ENCODE results near the gene ORM2. TPM values are rescaled to one million over a fixed set of nuclear protein-coding genes. Genes with fewer than 3 reads are reported as not detected.
"Not testable (repeated sequence)": the region's sequence is repeated elsewhere in the genome, so short reads cannot be mapped to it uniquely, and the experiment has no call there.

ORM2 gene
- total RNA-seq, 2 experiments from 2014 or later, result not detected

GRCh38 chr9:114318416-114318815 lies 11.3 kb upstream of the ORM2 start:
- no peaks in the 10 kb centered on the region for H3K27me3 Mint-ChIP-seq (ENCODE audit: low read depth)
- ATAC-seq, result no peak
- no peaks in the 10 kb centered on the region for H3K36me3 Mint-ChIP-seq (ENCODE audit: low read depth)
- ChIA-PET POLR2A (no interaction called here), CTCF (interaction anchor here (1.5 kb wide), 1 partner anchor 26 kb away, joined by 3 read pairs; no protein-coding TSS in a partner anchor)
- peaks cover 5% of the 10 kb centered on the region for H3K4me1 Mint-ChIP-seq (ENCODE audit: low read depth)
- no peak for DNase-seq
- no peaks in the 10 kb centered on the region for H3K9me3 Mint-ChIP-seq (ENCODE audit: insufficient read depth)
- no peak overlapping the region for H3K27ac Mint-ChIP-seq
- no peak overlapping the region for H3K4me3 Mint-ChIP-seq

- DNase-seq (no peak), ATAC-seq (no peak)
- POLR2A ChIA-PET, result no interaction called here
- Mint-ChIP-seq H3K27ac (no peak overlapping the region), H3K4me3 (no peak overlapping the region), H3K27me3 (ENCODE audit: low read depth) (no peaks in the 10 kb centered on the region), H3K9me3 (ENCODE audit: insufficient read depth) (no peaks in the 10 kb centered on the region), H3K4me1 (ENCODE audit: low read depth) (peaks cover 5% of the 10 kb centered on the region), H3K36me3 (ENCODE audit: low read depth) (no peaks in the 10 kb centered on the region)
- CTCF ChIA-PET, result interaction anchor here (1.5 kb wide), 1 partner anchor 27 kb away, joined by 3 read pairs; no protein-coding TSS in a partner anchor
Measured at GRCh38 chr9:114319147-114319546, 10.5 kb upstream of the ORM2 start.

GRCh38 chr9:114320710-114321109 lies 9.0 kb upstream of the ORM2 start:
- ATAC-seq; H3K9me3 Mint-ChIP-seq (ENCODE audit: insufficient read depth); H3K27me3 Mint-ChIP-seq (ENCODE audit: low read depth); H3K36me3 Mint-ChIP-seq (ENCODE audit: low read depth); H3K27ac Mint-ChIP-seq; POLR2A ChIA-PET; H3K4me1 Mint-ChIP-seq (ENCODE audit: low read depth); DNase-seq; H3K4me3 Mint-ChIP-seq: not testable (repeated sequence)
- CTCF ChIA-PET, result interaction anchor here (0.7 kb wide), 1 partner anchor 131 kb away, joined by 4 read pairs; no protein-coding TSS in a partner anchor

GRCh38 chr9:114321759-114322158 lies 7.9 kb upstream of the ORM2 start:
- no peaks in the 10 kb centered on the region for H3K27me3 Mint-ChIP-seq (ENCODE audit: low read depth)
- no peak overlapping the region for H3K27ac Mint-ChIP-seq
- H3K4me1 Mint-ChIP-seq (ENCODE audit: low read depth), result peaks cover 5% of the 10 kb centered on the region
- no peaks in the 10 kb centered on the region for H3K36me3 Mint-ChIP-seq (ENCODE audit: low read depth)
- DNase-seq (no peak), ATAC-seq (no peak)
- no peak overlapping the region for H3K4me3 Mint-ChIP-seq
- H3K9me3 Mint-ChIP-seq (ENCODE audit: insufficient read depth), result no peaks in the 10 kb centered on the region
- ChIA-PET POLR2A (no interaction called here), CTCF (no interaction called here)

- ATAC-seq; H3K9me3 Mint-ChIP-seq (ENCODE audit: insufficient read depth); H3K4me1 Mint-ChIP-seq (ENCODE audit: low read depth); H3K36me3 Mint-ChIP-seq (ENCODE audit: low read depth); H3K27ac Mint-ChIP-seq; CTCF ChIA-PET; DNase-seq; H3K4me3 Mint-ChIP-seq; H3K27me3 Mint-ChIP-seq (ENCODE audit: low read depth); POLR2A ChIA-PET: not testable (repeated sequence)
Measured at GRCh38 chr9:114322160-114322818, 7.4 kb upstream of the ORM2 start.

GRCh38 chr9:114322831-114323531 lies 6.7 kb upstream of the ORM2 start, which contains the start of gene ORM1:
ORM1 (plus strand) TSS chr9:114323098; CDS start chr9:114323134, 36 bp downstream.
- H3K4me1 Mint-ChIP-seq (ENCODE audit: low read depth); H3K27ac Mint-ChIP-seq; H3K36me3 Mint-ChIP-seq (ENCODE audit: low read depth); H3K27me3 Mint-ChIP-seq (ENCODE audit: low read depth); CTCF ChIA-PET; POLR2A ChIA-PET; DNase-seq; H3K9me3 Mint-ChIP-seq (ENCODE audit: insufficient read depth); H3K4me3 Mint-ChIP-seq: not testable (repeated sequence)
- ATAC-seq, result peak; percentile 23

GRCh38 chr9:114323849-114324248 lies 5.8 kb upstream of the ORM2 start:
- H3K9me3 Mint-ChIP-seq (ENCODE audit: insufficient read depth); H3K4me3 Mint-ChIP-seq; H3K4me1 Mint-ChIP-seq (ENCODE audit: low read depth); DNase-seq; POLR2A ChIA-PET; CTCF ChIA-PET; H3K36me3 Mint-ChIP-seq (ENCODE audit: low read depth); H3K27ac Mint-ChIP-seq; ATAC-seq; H3K27me3 Mint-ChIP-seq (ENCODE audit: low read depth): not testable (repeated sequence)

- CTCF ChIA-PET, result interaction anchor here (0.7 kb wide), 1 partner anchor 10 kb away, joined by 3 read pairs; no protein-coding TSS in a partner anchor
- ATAC-seq (no peak), DNase-seq (no peak)
- Mint-ChIP-seq H3K9me3 (ENCODE audit: insufficient read depth) (no peaks in the 10 kb centered on the region), H3K27ac (no peak overlapping the region), H3K4me1 (ENCODE audit: low read depth) (no peaks in the 10 kb centered on the region), H3K4me3 (no peak overlapping the region), H3K27me3 (ENCODE audit: low read depth) (no peaks in the 10 kb centered on the region), H3K36me3 (ENCODE audit: low read depth) (no peaks in the 10 kb centered on the region)
- POLR2A ChIA-PET, result no interaction called here
Measured at GRCh38 chr9:114324492-114324891, 5.2 kb upstream of the ORM2 start.

GRCh38 chr9:114324965-114325364 lies 4.7 kb upstream of the ORM2 start:
- H3K36me3 Mint-ChIP-seq (ENCODE audit: low read depth), result not testable (repeated sequence)

GRCh38 chr9:114325684-114326254 lies 3.9 kb upstream of the ORM2 start:
- POLR2A ChIA-PET; H3K4me1 Mint-ChIP-seq (ENCODE audit: low read depth); H3K36me3 Mint-ChIP-seq (ENCODE audit: low read depth); ATAC-seq; CTCF ChIA-PET; H3K4me3 Mint-ChIP-seq; DNase-seq; H3K27ac Mint-ChIP-seq; H3K27me3 Mint-ChIP-seq (ENCODE audit: low read depth); H3K9me3 Mint-ChIP-seq (ENCODE audit: insufficient read depth): not testable (repeated sequence)

More at GRCh38 chr9:114324965-114325364, 4.7 kb upstream of the ORM2 start:
- ATAC-seq; H3K27ac Mint-ChIP-seq; DNase-seq; H3K4me3 Mint-ChIP-seq; H3K4me1 Mint-ChIP-seq (ENCODE audit: low read depth); H3K27me3 Mint-ChIP-seq (ENCODE audit: low read depth); H3K9me3 Mint-ChIP-seq (ENCODE audit: insufficient read depth); POLR2A ChIA-PET: not testable (repeated sequence)
- CTCF ChIA-PET, result interaction anchor here (0.7 kb wide), 1 partner anchor 10 kb away, joined by 3 read pairs; no protein-coding TSS in a partner anchor

GRCh38 chr9:114327749-114328148 lies 1.9 kb upstream of the ORM2 start:
- H3K4me1 Mint-ChIP-seq (ENCODE audit: low read depth), result no peaks in the 10 kb centered on the region
- no peaks in the 10 kb centered on the region for H3K9me3 Mint-ChIP-seq (ENCODE audit: insufficient read depth)
- ChIA-PET POLR2A (no interaction called here), CTCF (no interaction called here)
- H3K27me3 Mint-ChIP-seq (ENCODE audit: low read depth), result no peaks in the 10 kb centered on the region
- H3K27ac Mint-ChIP-seq, result no peak overlapping the region
- no peak for ATAC-seq
- H3K36me3 Mint-ChIP-seq (ENCODE audit: low read depth), result peaks cover 1% of the 10 kb centered on the region
- no peak for DNase-seq
- H3K4me3 Mint-ChIP-seq, result no peak overlapping the region

GRCh38 chr9:114328357-114328820 lies 1.3 kb upstream of the ORM2 start:
- H3K9me3 Mint-ChIP-seq (ENCODE audit: insufficient read depth); DNase-seq; H3K4me3 Mint-ChIP-seq; H3K4me1 Mint-ChIP-seq (ENCODE audit: low read depth); POLR2A ChIA-PET; CTCF ChIA-PET; H3K36me3 Mint-ChIP-seq (ENCODE audit: low read depth); H3K27ac Mint-ChIP-seq; ATAC-seq; H3K27me3 Mint-ChIP-seq (ENCODE audit: low read depth): not testable (repeated sequence)

Data from activated CD8-positive, alpha-beta T cell treated with anti-CD3 and anti-CD28 coated beads, Interleukin-2, amount 10 ng/mL, durations not matched to agents 7 days and 5 days (primary cell).